ENCODE measurements around the gene PPM1B.

DNA sequence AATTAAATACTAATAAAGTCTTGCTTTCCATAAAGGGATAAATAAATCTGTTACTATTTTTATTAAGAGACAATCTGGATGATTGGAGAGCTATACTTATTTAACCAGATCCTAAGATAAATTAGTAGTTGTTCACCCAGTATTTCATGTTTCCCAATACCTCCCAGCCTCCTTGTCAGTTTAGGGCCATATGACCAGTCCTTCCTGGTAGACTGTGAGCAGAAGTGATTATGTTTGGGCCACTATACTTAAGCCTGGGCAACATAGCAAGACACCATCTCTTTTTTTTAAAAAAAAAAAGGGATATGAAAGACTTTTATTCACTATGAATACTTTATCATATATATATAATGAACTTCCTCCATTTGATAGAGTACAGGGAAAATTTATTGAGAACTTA is 48.8 kb upstream of the PPM1B start:
- TF ChIP-seq, protein P1, sequence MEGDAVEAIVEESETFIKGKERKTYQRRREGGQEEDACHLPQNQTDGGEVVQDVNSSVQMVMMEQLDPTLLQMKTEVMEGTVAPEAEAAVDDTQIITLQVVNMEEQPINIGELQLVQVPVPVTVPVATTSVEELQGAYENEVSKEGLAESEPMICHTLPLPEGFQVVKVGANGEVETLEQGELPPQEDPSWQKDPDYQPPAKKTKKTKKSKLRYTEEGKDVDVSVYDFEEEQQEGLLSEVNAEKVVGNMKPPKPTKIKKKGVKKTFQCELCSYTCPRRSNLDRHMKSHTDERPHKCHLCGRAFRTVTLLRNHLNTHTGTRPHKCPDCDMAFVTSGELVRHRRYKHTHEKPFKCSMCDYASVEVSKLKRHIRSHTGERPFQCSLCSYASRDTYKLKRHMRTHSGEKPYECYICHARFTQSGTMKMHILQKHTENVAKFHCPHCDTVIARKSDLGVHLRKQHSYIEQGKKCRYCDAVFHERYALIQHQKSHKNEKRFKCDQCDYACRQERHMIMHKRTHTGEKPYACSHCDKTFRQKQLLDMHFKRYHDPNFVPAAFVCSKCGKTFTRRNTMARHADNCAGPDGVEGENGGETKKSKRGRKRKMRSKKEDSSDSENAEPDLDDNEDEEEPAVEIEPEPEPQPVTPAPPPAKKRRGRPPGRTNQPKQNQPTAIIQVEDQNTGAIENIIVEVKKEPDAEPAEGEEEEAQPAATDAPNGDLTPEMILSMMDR (IDR thresholded peaks at IDR 0.05), result no peak
- TF ChIP-seq POLR2A (IDR thresholded peaks at IDR 0.05), result no peak

All from heart left ventricle (tissue), 13 donors.